Right lobe of liver (tissue), 4 donors: Measurements from ENCODE around the gene PLEKHB2.

Experiments
- POLR2A ChIP-seq: fragments of 450-650 bp; IDR thresholded peaks from one replicate; pipeline ENCODE4 v1.6.1; 2017; ENCODE audit warnings: antibody characterized with exemption, mild to moderate bottlenecking
- TF ChIP-seq, protein P1 (sequence below), 4 donors: fragments of 200-600 bp in 3 of 4; fragments of 450-650 bp in 1 of 4; IDR thresholded peaks; one replicate each; pipeline versions ENCODE4 v1.5.1 to v1.8.0; 2016 to 2022; ENCODE audit warnings: antibody characterized with exemption in 4 of 4, mild to moderate bottlenecking in 2 of 4
- donor health status: DM: no; HTN: no; CAD: no.
- donor health status: DM: no; HTN: no; CAD: no.
- donor health status: DM: no; HTN: yes; CAD: no.

DNA sequence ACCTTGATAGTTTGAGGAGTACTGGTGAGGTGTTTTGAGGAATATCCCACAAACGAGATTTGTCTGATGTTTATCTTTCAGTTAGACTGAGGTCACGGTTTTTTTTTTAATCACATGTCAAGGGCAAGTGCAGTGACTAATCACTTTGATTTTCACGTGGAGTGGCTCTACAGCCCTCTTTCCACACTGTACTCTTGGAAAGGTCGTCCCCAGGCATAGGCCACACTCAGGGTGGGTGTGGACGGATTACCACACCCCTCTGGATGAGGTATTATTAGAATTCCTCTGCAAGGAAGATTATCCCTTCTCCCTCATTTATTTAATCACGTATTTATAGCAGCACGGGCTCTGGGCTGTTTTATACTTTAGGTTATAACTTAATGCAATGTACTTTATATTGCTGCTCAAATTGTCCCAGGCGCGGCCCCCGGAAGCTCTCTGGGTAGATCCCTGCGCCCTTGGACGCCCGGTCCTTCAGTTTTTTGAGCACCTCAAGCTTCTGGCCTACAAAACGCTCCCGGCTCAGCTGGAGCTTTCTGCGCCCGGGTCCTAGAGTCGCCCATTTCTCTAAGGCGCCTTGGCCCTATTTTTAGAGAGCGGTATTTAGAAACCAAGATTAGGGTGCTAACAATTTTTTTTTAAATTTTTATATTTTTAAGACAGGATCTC is 515 bp upstream of the PLEKHB2 start:
- no peak for TF ChIP-seq POLR2A
- TF ChIP-seq, protein P1, sequence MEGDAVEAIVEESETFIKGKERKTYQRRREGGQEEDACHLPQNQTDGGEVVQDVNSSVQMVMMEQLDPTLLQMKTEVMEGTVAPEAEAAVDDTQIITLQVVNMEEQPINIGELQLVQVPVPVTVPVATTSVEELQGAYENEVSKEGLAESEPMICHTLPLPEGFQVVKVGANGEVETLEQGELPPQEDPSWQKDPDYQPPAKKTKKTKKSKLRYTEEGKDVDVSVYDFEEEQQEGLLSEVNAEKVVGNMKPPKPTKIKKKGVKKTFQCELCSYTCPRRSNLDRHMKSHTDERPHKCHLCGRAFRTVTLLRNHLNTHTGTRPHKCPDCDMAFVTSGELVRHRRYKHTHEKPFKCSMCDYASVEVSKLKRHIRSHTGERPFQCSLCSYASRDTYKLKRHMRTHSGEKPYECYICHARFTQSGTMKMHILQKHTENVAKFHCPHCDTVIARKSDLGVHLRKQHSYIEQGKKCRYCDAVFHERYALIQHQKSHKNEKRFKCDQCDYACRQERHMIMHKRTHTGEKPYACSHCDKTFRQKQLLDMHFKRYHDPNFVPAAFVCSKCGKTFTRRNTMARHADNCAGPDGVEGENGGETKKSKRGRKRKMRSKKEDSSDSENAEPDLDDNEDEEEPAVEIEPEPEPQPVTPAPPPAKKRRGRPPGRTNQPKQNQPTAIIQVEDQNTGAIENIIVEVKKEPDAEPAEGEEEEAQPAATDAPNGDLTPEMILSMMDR (IDR thresholded peaks at IDR 0.05): no peak
